Activated CD8-positive, alpha-beta memory T cell treated with anti-CD3 and anti-CD28 coated beads, Interleukin-2, amount 50 U/mL, for 24 hours (primary cell): Measurements from ENCODE around the gene KCTD16.

ENCODE experiments used
- DNase-seq: peaks from one replicate; pipeline ENCODE4 v3.0.0-alpha.2; 2020; ENCODE audit errors: extremely low read depth

The KCTD16 gene

DNA sequence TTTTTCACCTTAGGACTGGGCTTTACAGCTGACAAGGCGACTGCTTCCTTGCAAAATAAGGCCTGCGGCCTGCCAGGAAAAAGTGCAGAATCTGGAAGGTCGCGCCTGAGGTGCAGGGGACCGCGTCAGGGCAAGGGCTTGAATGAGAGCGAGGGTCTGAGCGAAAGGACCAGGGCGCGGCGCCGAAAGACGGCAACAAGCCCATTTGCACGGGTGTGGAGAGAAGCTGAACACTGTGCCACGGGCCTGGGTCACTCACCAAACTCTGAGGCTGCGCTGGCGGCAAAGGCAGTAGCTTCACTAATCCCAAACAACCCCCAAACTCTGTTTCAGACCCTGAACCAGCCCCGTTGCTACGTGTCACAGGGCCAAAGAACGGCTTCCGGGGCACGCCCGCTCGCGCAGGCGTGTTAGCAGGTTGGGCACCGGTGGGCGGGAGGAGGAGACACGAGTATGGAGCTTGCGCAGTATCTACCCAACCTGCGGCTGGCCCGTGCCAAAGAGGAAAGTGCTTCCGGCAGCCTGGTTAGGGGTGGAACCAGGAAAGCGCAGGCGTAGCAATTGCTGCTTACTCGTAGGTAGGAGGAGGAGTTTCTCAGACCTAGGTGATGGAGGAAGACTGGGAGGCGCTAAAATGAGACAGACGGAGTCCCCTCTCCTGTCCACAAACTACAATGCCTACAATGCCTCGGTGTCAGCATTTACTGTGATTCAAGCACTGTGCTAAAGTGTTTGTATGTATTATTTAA lies at the start of gene KCTD16, which contains the start of gene YIPF5:
Gene KCTD16 (plus strand): TSS at position 598 of the 749 bp plus-strand sequence.
Gene YIPF5 (minus strand): TSS at position 384 of the 749 bp plus-strand sequence. CDS start 704 bp downstream, outside the sequence.
- peak; percentile 94 for DNase-seq

DNA sequence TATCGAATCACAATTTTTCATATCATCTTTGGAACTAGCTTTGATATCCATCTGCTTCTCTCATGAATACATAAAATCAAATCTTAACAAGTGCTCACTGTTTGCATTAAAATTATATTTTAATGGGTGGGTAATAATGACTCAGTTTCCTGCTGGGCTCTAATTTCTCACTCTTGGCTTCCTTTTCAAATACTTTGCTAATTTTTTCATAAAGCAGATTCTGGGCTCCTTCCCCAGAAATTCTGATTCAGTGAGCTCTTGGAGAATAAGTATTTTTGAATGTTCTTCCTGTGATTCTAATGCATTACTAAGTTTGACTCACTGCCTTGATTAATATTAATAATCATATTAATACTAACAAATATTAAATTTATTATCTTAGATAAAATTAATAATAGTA lies 49.1 kb upstream of the KCTD16 start:
- no peak for DNase-seq

GRCh38 chr5:144122081-144122480 lies 48.6 kb upstream of the KCTD16 start:
- no peak for DNase-seq

DNA sequence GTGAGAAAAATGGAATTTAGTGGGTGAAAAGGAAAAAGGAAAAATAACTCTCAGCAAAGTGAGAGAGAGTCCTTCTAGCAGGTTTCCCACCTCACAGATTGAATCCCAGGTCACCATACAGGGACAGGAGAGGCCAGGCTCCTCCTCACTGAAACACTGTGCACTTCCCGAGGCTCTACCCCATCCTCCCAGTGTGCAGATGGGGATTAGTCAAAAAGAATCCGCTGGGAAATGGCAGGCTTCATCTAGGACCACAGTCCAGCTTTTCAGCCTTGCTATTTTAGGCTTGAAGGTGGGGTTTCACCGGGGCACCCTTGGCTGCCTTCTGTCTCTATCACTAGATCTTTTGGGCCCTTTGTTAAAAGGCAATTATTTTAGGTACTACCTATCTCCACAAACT lies 48.0 kb upstream of the KCTD16 start:
- DNase-seq = no peak

DNA sequence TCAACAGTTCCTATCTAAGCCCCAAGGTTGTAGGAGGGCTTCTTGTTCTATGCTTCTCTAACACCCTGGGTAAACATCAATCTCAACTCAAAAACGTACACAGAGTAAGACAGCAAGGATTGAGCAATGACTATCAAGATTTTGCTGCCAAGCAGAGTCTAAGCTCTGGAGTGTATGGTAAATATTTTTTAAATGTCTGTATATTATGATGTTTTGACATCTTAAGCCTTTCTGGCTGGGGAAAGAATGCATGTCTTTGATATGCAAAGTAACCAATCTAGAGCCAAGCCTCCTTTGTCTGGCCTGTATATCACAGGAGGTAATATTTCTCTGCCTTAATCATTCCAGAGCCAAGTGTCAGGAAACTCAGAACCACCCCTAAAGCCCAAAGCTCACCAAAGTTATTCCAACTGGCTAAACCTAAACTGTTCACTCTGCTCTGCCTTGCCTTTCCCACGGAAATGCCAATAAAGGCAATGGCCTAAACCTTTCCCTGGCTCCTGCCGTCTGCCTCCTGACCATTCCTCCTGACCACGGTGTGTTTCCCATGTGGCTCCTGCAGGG lies 45.4 kb upstream of the KCTD16 start:
- DNase-seq = no peak

GRCh38 chr5:144126707-144127106 lies 44.0 kb upstream of the KCTD16 start:
- DNase-seq = no peak

GRCh38 chr5:144128844-144129243 lies 41.8 kb upstream of the KCTD16 start:
- DNase-seq = no peak

DNA sequence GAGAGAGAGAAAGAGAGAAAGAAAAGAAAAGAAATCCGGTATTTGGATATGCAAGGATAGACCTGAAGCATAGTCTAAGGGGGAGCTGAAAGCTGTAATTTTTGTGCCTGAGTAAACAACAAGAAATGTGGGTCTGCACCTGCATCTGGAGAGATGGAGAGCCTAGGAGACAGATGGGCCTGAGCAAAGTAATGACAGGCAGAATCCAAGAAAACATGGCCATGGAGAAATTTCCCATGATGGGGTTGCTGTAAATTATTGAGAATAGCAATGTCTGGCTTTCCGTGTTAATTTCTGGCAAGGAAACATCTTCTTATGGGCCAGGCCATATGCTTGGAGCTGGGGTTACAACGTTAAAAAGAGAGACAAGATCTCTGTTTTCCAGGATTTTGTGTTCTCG lies 40.4 kb upstream of the KCTD16 start:
- no peak for DNase-seq

GRCh38 chr5:144131261-144131660 lies 39.4 kb upstream of the KCTD16 start:
- DNase-seq = no peak

DNA sequence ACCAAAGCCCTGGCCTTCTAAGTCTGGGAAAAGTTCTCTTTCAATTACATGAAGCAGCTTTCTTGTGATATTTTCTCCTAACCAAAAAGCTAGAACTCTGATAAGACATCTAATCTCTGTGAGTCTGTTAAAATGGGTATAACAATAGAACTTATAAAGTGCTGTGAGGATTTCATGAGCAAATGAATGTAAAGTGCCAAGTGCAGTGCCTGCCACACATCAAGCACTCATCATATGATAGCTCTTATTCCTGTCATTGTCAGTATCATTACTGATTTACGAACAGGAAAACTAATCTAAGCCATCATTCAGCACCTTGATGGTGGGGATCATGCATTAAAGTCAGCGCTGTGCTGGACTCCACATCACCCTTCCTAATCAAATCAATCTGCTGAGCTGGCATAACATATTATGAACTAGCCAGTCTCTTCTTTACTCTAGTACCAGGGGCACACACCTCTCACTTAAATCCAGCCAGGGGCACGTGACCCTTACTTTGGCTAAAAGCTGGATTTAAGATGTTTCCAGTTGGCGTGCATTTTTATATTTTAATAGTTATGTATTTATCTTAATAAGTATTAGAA lies 37.5 kb upstream of the KCTD16 start:
- DNase-seq = no peak

- DNase-seq = no peak
Observed at GRCh38 chr5:144134194-144134826, 36.4 kb upstream of the KCTD16 start.

GRCh38 chr5:144135113-144135762 lies 35.4 kb upstream of the KCTD16 start:
- no peak for DNase-seq

GRCh38 chr5:144139586-144139985 lies 31.1 kb upstream of the KCTD16 start:
- DNase-seq = no peak

GRCh38 chr5:144141585-144141984 lies 29.1 kb upstream of the KCTD16 start:
- DNase-seq = no peak

DNA sequence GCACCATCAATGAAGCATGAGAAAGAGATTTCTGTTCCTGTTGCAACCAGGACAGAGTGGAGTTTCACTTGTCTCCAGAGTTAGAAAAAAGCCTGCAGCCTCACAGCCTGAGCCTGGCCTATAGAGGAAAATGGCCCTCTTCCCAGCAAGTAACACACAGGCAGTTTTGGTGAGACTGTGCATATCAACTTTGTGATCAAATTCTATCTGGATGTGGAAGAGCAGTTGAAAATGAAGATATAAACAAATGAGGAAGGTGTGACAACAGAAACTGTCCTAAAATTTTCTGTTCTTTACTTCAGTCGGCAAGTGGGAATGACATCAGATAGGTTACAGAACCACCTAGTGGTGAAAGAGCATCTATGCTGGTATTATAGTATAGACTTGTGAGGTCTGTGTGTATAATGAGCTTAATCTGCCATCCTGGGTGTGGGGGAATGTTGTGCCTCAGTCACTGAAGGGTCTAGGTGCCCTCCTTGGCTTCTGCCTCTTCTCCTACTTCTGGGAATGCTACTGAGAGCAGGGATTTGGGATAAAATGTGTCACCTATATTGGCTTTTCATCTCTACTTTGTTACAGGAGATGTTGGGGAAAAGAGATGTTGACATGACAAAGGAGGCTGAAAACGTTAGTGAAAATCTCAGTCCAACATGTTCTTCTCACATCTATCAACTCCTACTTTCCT lies 28.4 kb upstream of the KCTD16 start:
- DNase-seq = no peak

DNA sequence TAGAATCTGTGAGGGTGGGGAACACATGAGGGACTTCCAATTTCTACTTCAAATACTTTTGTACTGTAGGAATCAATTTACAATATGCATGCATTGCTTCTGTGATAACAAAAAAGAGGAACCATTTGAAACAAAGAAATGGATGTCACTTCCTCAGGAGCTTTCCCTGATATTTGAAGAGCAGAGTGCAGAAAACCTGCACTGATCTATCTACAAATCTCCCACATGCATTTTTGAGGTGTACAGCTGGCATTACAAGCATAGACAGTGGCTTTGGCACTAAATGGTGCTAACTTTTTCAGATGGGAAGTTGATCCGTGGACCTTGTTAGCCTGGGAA lies 27.9 kb upstream of the KCTD16 start:
- DNase-seq = no peak

GRCh38 chr5:144143625-144144024 lies 27.0 kb upstream of the KCTD16 start:
- DNase-seq = no peak

DNA sequence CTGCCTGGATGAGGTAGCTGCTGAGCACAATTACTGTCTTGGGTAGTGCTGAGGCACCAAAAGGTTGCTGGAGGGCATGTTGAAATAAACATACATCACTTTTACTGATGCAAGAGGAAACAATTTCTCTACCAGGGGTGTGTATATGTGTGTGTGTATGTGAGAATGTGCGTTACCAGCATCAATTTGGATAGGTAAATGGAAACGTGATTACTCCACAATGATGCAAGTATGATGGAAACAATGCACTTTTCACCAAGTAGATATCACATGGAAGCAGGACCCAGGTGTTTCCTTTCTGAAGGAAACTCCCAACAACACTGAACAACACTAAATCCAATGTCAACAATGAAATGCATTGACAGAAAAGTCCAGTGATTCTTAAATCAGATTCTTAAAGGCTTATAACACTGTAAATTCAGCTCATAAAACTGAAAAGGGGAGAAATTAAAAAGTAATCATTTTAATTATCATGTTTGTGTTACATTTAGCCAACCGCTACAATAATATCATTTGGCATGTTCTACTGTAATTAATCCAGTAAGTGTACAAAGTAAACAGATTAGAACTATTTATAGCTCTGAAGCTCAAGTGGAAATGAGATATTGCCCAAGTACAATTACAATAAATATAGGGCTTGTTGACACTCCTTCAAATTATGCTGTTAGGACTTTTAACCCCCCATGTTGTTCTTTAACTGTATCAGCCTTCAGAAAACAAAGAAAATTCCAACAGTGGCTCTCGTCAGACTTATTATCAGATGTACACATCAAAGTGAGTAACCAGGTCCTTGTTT lies 25.5 kb upstream of the KCTD16 start:
- no peak for DNase-seq

DNA sequence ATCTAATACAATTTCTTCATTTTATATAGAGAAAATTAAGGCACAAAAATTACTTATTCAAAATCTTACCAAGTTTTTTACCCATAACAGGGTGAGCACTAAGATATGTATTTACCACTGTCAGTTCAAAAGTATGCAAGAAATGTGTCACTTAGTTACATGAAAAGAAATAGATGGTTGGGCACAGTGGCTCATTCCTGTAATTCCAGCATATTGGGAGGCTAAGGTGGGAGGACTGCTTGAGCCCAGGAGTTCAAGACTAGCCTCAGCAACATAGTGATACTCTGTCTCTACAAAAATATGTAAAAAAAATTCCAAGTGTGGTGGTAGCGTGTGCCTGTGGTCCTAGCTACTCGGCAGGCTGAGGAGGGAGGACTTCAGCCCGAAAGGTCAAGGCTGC lies 19.6 kb upstream of the KCTD16 start:
- no peak for DNase-seq

- DNase-seq = no peak
Observed at GRCh38 chr5:144156767-144157171, 13.9 kb upstream of the KCTD16 start.

DNA sequence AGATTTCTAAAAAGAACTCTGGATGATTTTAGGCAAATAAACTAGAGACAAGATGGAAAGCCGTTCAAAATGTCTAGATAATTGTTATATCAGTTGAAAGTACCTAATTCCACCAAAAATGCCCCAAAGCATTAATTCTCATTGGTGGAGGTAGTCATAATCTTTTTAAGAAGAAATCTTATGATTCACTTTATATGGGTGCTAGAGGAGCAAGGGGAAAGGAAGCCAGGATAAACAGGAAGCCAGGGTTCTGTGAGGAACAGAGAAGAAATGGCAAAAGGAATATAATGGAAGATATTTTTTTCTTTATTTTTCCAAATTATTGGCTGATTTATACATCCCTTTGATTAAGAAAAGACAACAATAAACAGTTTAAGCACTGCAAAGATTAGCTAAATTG lies 8.0 kb upstream of the KCTD16 start:
- DNase-seq = no peak
